B cell (primary cell): ENCODE data around the gene ATOSA. TPM values are rescaled to one million over a fixed set of nuclear protein-coding genes. Genes with fewer than 3 reads are reported as not detected.

Experiments
- ATAC-seq: fragments of 200-7000 bp; cut with Tn5 transposase; one replicate; pipeline ENCODE4 v1.10.0; 2021; ENCODE audit warnings: low read depth, mild to moderate bottlenecking, moderate number of reproducible peaks, moderate library complexity
- CTCF ChIA-PET: fragments of 350-600 bp; sonication (Branson Sonifier 250); formaldehyde crosslinking; loops from one replicate; lab custom pipeline; 2021; ENCODE audit warnings: antibody characterized with exemption, inconsistent platforms; lab: Charles Lee
- POLR2A ChIA-PET: fragments of 350-600 bp; sonication (Branson Sonifier 250); formaldehyde crosslinking; loops from one replicate; lab custom pipeline; 2021; ENCODE audit warnings: antibody characterized with exemption; lab: Charles Lee
- DNase-seq: peaks from one replicate; pipeline ENCODE4 v3.0.0; 2013
- H2AFZ ChIP-seq: 2 replicates; pipeline ENCODE4 v1.6.1; 2012; ENCODE audit warnings: mild to moderate bottlenecking, low read depth, low read length; ENCODE audit not compliant: insufficient read depth, poor library complexity, severe bottlenecking
- H3K27ac ChIP-seq, 2 donors: 1 replicate in 1 of 2; 2 replicates in 1 of 2; pipeline ENCODE4 v1.5.1; 2012 to 2013; ENCODE audit warnings: low read length in 2 of 2, mild to moderate bottlenecking in 2 of 2, moderate library complexity in 1 of 2
- H3K27me3 ChIP-seq, 4 experiments: fragments of 200-600 bp in 1 of 4; sonication (generic) in 1 of 4; replicated peaks in 1 of 4; 1 replicate in 2 of 4; 2 replicates in 2 of 4; pipeline versions ENCODE4 v1.6.1 to v1.7.0; 2013 to 2016; ENCODE audit warnings: low read length in 3 of 4, mild to moderate bottlenecking in 2 of 4, mixed read lengths in 1 of 4, moderate library complexity in 1 of 4; ENCODE audit not compliant: insufficient read depth in 4 of 4, control insufficient read depth in 3 of 4; ENCODE audit errors: control extremely low read depth in 1 of 4
- H3K36me3 ChIP-seq, 2 experiments: replicated peaks in 1 of 2; 1 replicate in 1 of 2; 2 replicates in 1 of 2; pipeline versions ENCODE4 v1.6.1 to v1.7.1; 2013; ENCODE audit warnings: low read length in 1 of 2; ENCODE audit not compliant: insufficient read depth in 2 of 2, control insufficient read depth in 1 of 2; ENCODE audit errors: control extremely low read depth in 1 of 2, extremely low read depth in 1 of 2
- H3K4me1 ChIP-seq, 2 donors: fragments of 200-600 bp in 1 of 2; sonication (generic) in 1 of 2; 1 replicate in 1 of 2; 2 replicates in 1 of 2; pipeline versions ENCODE4 v1.5.1 to v1.6.1; 2013 to 2017; ENCODE audit warnings: low read length in 2 of 2; ENCODE audit not compliant: control insufficient read depth in 2 of 2, insufficient read depth in 2 of 2
- H3K4me2 ChIP-seq: replicated peaks from 2 replicates; pipeline ENCODE3; 2012; ENCODE audit warnings: mild to moderate bottlenecking, low read depth, low read length; ENCODE audit not compliant: poor library complexity, severe bottlenecking
- H3K4me3 ChIP-seq, 5 experiments: fragments of 200-600 bp in 1 of 5; sonication (generic) in 1 of 5; 1 replicate in 3 of 5; 2 replicates in 2 of 5; pipeline versions ENCODE4 v1.5.1 to v1.7.0; 2011 to 2016; ENCODE audit warnings: low read length in 4 of 5, mild to moderate bottlenecking in 4 of 5, low read depth in 2 of 5, control low read depth in 1 of 5, moderate library complexity in 1 of 5; ENCODE audit not compliant: insufficient read depth in 1 of 5; ENCODE audit errors: control extremely low read depth in 1 of 5, extremely low read depth in 1 of 5
- H3K79me2 ChIP-seq: fragments of 200-600 bp; sonication (generic); one replicate; pipeline ENCODE4 v1.6.0; 2016; ENCODE audit warnings: low read length; ENCODE audit not compliant: control insufficient read depth, insufficient read depth
- H3K9ac ChIP-seq: fragments of 200-600 bp; sonication (generic); 2 replicates; pipeline ENCODE4 v1.6.1; 2017; ENCODE audit warnings: mild to moderate bottlenecking, low read length, moderate library complexity
- H3K9me3 ChIP-seq, 3 donors: one replicate each; pipeline versions ENCODE4 v1.6.1 to v1.7.1; 2013; ENCODE audit warnings: low read length in 2 of 3; ENCODE audit not compliant: control insufficient read depth in 2 of 3, insufficient read depth in 1 of 3; ENCODE audit errors: control extremely low read depth in 1 of 3
- H4K20me1 ChIP-seq: 2 replicates; pipeline ENCODE4 v1.6.0; 2012; ENCODE audit warnings: mild to moderate bottlenecking, low read length; ENCODE audit not compliant: insufficient read depth, control insufficient read depth, poor library complexity, severe bottlenecking
- H3K27ac Mint-ChIP-seq: one replicate; pipeline ENCODE4 v1.8.0; 2021; ENCODE audit warnings: mixed read lengths
- H3K27me3 Mint-ChIP-seq: one replicate; pipeline ENCODE4 v1.8.0; 2021; ENCODE audit warnings: mixed read lengths
- H3K4me1 Mint-ChIP-seq: one replicate; pipeline ENCODE4 v1.8.0; 2021; ENCODE audit warnings: mixed read lengths
- H3K4me3 Mint-ChIP-seq: one replicate; pipeline ENCODE4 v1.8.0; 2021; ENCODE audit warnings: mixed read lengths
- H3K9me3 Mint-ChIP-seq: one replicate; pipeline ENCODE4 v1.8.0; 2022; ENCODE audit warnings: mixed read lengths; ENCODE audit not compliant: insufficient read depth
- CTCF ChIP-seq: fragments of 200-600 bp; IDR thresholded peaks from one replicate; pipeline ENCODE4 v1.8.0; 2022; ENCODE audit warnings: antibody characterized with exemption, mild to moderate bottlenecking
- EZH2 ChIP-seq: IDR thresholded peaks from 2 replicates; pipeline ENCODE4 v1.6.1; 2012; ENCODE audit warnings: borderline replicate concordance, low read depth, mild to moderate bottlenecking, moderate library complexity, low read length; ENCODE audit not compliant: insufficient read depth, poor library complexity, severe bottlenecking
- WGBS: methylation state at CpG from one replicate; pipeline ENCODE4 v1.1.5; 2013; ENCODE audit warnings: missing lambda C conversion rate; ENCODE audit not compliant: insufficient coverage; 5-methylcytosine and 5-hydroxymethylcytosine counted together
- intact Hi-C: fragments of 100-400 bp; cut with micrococcal nuclease; formaldehyde crosslinking; loops from one replicate; pipeline ENCODE4 v1.10.0; 2022
- polyA plus RNA-seq: library from polyadenylated mRNA; depleted of rRNA; stranded (reverse); fragments of >200 nt; gene quantifications from 2 replicates; pipeline ENCODE4 v1.2.3, GENCODE V29; 2012
- total RNA-seq, 2 donors: library from RNA; stranded (reverse); fragments of 120-200 nt in 1 of 2; gene quantifications; 1 replicate in 1 of 2; 2 replicates in 1 of 2; pipeline versions ENCODE4 v1.2.3 to v1.2.4, GENCODE V29; 2013 to 2022

ATOSA gene
- total and polyA plus RNA-seq, 2 donors (not counting 1 experiment from before 2014, with no cell fraction given), result 73.4 to 198 TPM

DNA sequence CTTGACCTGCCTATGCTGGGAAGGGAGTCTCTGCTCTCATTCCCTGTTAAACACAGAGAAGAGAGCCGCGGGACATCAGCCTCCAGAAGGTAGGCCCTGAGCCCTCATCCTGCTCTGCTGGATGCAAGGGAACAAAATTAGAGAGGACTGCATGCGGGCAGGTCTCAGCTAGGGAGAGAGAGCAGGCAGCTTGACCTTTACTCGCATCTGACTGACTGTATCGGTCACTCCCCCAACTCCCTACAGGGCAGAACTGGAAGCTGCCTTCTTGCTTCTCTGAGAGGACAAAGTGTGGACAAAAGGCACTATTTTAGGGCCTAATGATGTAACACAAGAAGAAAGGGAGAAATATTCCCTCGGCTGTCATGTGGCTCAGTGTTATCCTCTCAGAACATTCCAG, 38.7 kb upstream of the ATOSA start:
- POLR2A ChIA-PET, result no interaction called here
- intact Hi-C loops, result no loop called here
- H3K27me3 ChIP-seq, result no peaks in the 10 kb centered on the region
- no peaks in the 10 kb centered on the region for H3K36me3 ChIP-seq
- CTCF ChIA-PET, result no interaction called here
- no peaks in the 10 kb centered on the region for H4K20me1 ChIP-seq
- H2AFZ ChIP-seq, result no peak overlapping the region
- ATAC-seq (no peak), DNase-seq (no peak)
- H3K4me1 ChIP-seq, result no peaks in the 10 kb centered on the region
- Mint-ChIP-seq H3K4me1 (peaks cover 10% of the 10 kb centered on the region), H3K27ac (no peak overlapping the region), H3K27me3 (no peaks in the 10 kb centered on the region), H3K4me3 (no peak overlapping the region), H3K9me3 (no peaks in the 10 kb centered on the region)
- H3K4me2 ChIP-seq, result no peak overlapping the region
- no peak overlapping the region for H3K9ac ChIP-seq
- no peaks in the 10 kb centered on the region for H3K9me3 ChIP-seq
- 100% methylated on average over 6 of the region's 6 CpGs for WGBS
- no peak overlapping the region for H3K4me3 ChIP-seq
- no peak overlapping the region for H3K27ac ChIP-seq
- no peaks in the 10 kb centered on the region for H3K79me2 ChIP-seq
- no peak for TF ChIP-seq CTCF
- no peak for TF ChIP-seq EZH2

DNA sequence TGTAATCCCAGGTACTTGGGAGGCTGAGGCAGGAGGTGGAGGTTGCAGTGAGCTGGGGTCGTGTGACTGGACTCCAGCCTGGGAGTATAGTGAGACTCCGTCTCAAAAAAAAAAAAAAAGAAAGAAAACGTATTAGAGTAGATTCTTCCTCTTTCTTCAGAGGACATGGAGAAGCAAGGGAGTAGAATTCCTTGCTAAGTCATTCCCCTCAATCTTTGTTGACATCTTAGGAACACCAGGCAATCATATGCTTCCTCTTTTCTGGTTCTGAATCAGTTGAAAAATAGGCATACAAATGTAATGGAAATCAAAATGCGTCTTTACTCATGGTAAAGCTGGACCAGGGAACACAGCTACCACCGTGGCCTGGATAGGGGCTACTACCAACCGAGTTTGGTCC, 38.3 kb upstream of the ATOSA start:
- Histone ChIP-seq H3K79me2 (no peaks in the 10 kb centered on the region), H3K36me3 (no peaks in the 10 kb centered on the region), H3K27me3 (no peaks in the 10 kb centered on the region), H4K20me1 (no peaks in the 10 kb centered on the region), H3K9me3 (no peaks in the 10 kb centered on the region), H3K4me2 (no peak overlapping the region), H3K27ac (no peak overlapping the region), H3K4me1 (no peaks in the 10 kb centered on the region), H3K4me3 (no peak overlapping the region), H2AFZ (no peak overlapping the region), H3K9ac (no peak overlapping the region)
- Mint-ChIP-seq H3K4me3 (no peak overlapping the region), H3K27ac (no peak overlapping the region), H3K9me3 (no peaks in the 10 kb centered on the region), H3K4me1 (peaks cover 10% of the 10 kb centered on the region), H3K27me3 (no peaks in the 10 kb centered on the region)
- POLR2A ChIA-PET, result no interaction called here
- no peak for DNase-seq
- WGBS, result 33% methylated on average over 1 of the region's 6 CpGs
- CTCF ChIA-PET, result no interaction called here
- no peak for TF ChIP-seq CTCF
- TF ChIP-seq EZH2, result no peak
- ATAC-seq, result no peak
- intact Hi-C loops, result no loop called here
